Erythroblast (primary cell): ENCODE results near the gene AREG.

Experiments
- DNase-seq, 2 experiments: peaks; one replicate each; lab custom pipeline; 2025; lab: John Stamatoyannopoulos, UW
- GATA1 ChIP-seq: IDR thresholded peaks from 2 replicates; pipeline ENCODE4 v1.6.1; 2011; ENCODE audit warnings: low read depth, mild to moderate bottlenecking, control low read depth, low read length, moderate library complexity
- POLR2A ChIP-seq: IDR thresholded peaks from 2 replicates; pipeline ENCODE4 v1.6.1; 2011; ENCODE audit warnings: mild to moderate bottlenecking, low read length

AREG gene

GRCh38 chr4:74418063-74418670, 26.8 kb upstream of the AREG start:
- TF ChIP-seq GATA1 (no peak), POLR2A (no peak)
- peak in 1 of 2 experiments; percentile 6 for DNase-seq

DNA sequence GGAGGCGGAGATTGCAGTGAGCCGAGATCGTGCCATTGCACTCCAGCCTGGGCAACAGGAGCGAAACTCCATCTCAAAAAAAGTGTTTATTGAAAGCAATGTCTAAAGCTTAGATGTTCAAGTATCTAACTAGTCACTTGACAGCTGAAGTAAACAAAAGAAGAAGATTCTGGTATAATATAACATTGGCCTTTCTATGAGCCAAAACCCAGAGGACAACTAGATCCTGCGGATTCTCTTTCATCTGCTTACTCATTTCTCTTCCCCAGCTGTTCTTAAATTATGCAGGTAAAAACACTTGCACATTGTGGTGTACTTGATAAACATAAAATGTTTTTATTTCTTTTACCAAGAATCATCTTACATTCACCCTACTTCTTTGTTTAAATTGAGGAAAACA, 24.1 kb upstream of the AREG start:
- TF ChIP-seq POLR2A, result no peak
- no peak for TF ChIP-seq GATA1
- no peak for DNase-seq

- peak; percentile 50 to 57 for DNase-seq
Observed at GRCh38 chr4:74423104-74423503, 21.8 kb upstream of the AREG start.

GRCh38 chr4:74424111-74424510, 20.8 kb upstream of the AREG start:
- DNase-seq, result no peak
- TF ChIP-seq POLR2A, result no peak
- no peak for TF ChIP-seq GATA1

More at GRCh38 chr4:74423104-74423503, 21.8 kb upstream of the AREG start:
- no peak for TF ChIP-seq POLR2A
- no peak for TF ChIP-seq GATA1

DNA sequence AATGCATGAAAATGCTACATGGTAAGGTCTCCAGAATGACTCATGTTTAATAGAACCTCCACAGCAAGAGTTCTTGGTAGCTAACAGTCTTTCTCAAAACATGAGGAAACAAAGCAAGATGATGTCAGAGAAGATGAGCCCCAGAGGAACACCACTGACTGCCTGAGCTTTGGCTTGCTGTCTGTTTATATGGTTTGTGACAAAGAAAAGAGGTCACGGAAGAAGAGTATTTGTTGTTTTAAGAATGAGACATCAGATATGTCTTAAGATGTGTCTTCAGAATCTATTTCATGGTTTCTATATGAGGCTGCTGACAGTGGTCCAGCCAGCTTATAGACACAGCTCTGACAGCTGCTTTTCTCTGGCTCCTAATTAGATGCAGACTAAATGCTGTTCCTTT, 18.8 kb upstream of the AREG start:
- no peak for TF ChIP-seq POLR2A
- TF ChIP-seq GATA1, result no peak
- peak in 1 of 2 experiments; percentile 12 for DNase-seq

DNA sequence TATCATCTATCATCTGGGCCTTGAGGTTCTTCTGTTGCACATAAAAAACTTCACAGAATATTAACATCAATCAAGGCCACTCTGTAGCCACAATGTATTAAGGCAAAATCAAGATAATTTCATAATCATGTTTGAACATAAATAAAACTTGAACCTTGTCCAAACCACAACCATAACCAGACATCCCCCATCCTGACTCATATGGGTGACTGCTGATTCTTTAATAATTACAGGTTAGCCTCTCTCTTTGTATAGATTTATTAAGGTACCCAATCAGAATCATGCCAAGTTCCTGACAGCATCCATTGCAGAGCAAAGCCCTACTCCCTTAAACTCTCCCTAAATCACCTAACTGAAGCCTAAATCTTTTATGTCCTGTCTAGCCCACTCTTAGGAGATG, 16.7 kb upstream of the AREG start:
- peak; percentile 33 to 60 for DNase-seq
- TF ChIP-seq POLR2A, result no peak
- no peak for TF ChIP-seq GATA1

- peak; percentile 9 to 10 for DNase-seq
- TF ChIP-seq POLR2A (no peak), GATA1 (no peak)
Observed at GRCh38 chr4:74431113-74431826, 13.7 kb upstream of the AREG start.

GRCh38 chr4:74433043-74433442, 11.9 kb upstream of the AREG start:
- DNase-seq, result no peak
- TF ChIP-seq POLR2A (no peak), GATA1 (no peak)

DNA sequence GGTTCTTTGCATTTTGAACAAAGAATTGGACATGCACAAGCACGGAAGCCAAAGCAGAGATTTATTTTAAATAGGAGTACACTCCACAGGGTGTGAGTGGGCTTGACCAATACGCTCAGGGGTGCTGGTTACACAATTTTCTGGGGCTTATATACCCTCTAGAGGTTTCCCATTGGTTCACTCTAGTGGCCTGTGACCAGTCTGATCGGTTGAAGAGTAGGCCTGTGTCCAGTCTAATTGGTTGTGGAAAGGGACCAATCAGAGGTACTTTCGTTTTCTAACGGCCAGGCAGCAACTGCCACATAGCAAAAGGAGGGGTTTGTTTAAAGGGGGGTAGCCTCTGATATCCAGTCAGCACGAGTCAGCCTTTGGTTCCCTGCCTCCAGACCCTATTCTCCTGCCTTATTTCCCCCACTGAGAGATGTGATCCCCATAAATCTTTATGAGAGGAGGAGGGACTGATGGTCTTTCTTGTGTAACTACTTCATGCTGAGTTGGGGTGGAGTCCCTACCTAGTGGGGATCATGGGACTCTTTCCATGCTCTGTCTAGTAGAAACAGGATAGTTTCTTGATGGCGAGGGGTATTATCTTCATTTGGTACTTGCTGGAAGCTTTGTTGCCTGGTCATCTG, 11.3 kb upstream of the AREG start:
- TF ChIP-seq POLR2A (no peak), GATA1 (no peak)
- DNase-seq, result peak in 1 of 2 experiments; percentile 13

DNA sequence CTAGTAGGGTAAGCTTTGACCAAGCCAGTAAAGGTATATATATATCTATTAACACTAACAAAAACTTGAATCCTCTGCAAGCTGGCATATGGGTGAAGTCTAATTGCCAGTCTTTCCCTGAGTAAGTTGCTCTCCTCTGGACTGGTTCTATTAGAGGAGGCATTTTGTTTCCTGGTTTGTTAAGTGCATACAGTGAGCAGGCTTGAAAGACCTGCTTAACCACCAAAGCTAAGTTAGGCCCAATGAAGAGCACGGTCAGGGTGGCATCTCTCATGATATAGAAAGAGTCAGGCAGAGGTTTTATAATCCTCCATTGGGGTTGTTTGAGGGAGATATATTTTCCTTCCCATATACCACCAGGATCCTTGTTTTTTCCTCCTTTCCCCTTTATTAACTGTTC, 9.6 kb upstream of the AREG start:
- no peak for DNase-seq

GRCh38 chr4:74437866-74438265, 7.1 kb upstream of the AREG start:
- no peak for TF ChIP-seq POLR2A
- no peak for TF ChIP-seq GATA1
- peak; percentile 14 to 49 for DNase-seq

More for the DNA sequence above, 9.6 kb upstream of the AREG start:
- TF ChIP-seq GATA1 (no peak), POLR2A (no peak)

- no peak for DNase-seq
- TF ChIP-seq GATA1 (no peak), POLR2A (no peak)
Observed at GRCh38 chr4:74438661-74439060, 6.3 kb upstream of the AREG start.

GRCh38 chr4:74439952-74440351, 5.0 kb upstream of the AREG start:
- DNase-seq, result no peak
- TF ChIP-seq GATA1 (no peak), POLR2A (no peak)

DNA sequence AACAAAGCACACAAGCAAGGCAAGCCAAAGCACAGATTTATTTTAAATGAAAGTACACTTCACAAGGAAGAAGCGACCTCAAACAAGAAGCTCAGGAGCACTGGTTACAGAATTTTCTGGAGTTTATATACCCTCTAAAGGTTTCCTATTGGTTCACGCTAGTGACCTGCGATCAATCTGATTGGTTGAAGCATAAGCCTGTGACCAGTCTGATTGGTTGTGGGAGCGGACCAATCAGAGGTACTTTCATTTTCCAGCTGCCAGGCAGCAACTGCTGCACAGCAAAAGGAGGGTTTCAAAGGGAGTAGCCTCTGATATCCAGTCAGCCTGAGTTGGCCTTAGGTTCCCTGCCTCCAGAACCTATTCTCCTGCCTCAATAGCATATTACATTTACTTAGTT, 4.6 kb upstream of the AREG start:
- no peak for TF ChIP-seq POLR2A
- TF ChIP-seq GATA1, result no peak
- peak; percentile 15 to 41 for DNase-seq
